SW480 (cell line): ENCODE results near the gene HSP90AB1.

Experiments
- DNase-seq: peaks from one replicate; pipeline ENCODE4 v3.0.0-alpha.2; 2016; ENCODE audit warnings: low spot score

HSP90AB1 gene

DNA sequence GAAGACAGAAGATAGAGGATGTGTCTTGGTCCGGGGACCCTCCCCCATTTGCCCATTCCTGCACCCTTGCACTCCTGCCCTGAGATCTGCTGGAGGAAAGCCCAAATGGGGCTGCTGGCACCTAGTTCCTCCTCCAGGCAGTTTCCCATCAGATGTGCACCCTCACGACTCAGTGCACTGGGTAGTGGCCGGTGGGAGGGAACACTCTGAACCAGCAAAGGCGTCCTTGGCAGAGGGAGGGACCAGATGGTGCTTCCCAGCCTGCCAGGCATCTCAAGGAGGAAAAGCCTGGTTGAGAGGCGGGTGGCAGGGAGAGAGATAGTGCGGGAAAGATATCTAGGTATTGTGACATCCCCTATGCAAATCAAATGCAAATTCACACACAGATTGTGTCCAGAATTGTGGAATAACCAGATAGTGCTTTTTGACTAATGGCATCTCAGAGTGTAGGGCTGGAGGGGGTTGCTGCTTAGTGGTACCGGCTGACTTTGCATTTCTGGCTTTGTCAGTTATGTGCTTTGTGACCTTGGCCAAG, 42.9 kb downstream of the HSP90AB1 start:
- no peak for DNase-seq

DNA sequence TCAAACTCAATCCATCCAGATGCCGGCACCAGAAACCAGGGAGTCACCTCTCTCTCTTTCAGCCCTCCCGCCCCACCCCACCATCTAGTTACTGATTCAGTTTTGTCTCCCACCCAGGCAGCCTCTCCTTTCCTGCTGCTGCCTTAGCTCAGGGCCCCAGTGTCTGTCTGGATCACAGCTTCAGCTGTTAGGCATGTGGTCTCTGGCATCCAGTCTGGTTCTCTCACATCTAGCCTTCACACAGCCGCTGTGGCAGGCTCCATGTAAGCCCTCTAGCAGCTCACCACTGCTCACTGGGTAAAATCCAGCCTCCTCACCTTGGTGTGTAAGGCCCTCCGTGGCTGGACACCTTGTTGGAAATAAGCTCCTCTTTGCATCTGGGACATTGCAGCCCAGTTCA, 44.9 kb downstream of the HSP90AB1 start:
- DNase-seq: no peak

- DNase-seq: no peak
Measured at GRCh38 chr6:44292661-44293365, 45.9 kb downstream of the HSP90AB1 start.

- DNase-seq: no peak
Measured at GRCh38 chr6:44294832-44295791, 48.2 kb downstream of the HSP90AB1 start.

DNA sequence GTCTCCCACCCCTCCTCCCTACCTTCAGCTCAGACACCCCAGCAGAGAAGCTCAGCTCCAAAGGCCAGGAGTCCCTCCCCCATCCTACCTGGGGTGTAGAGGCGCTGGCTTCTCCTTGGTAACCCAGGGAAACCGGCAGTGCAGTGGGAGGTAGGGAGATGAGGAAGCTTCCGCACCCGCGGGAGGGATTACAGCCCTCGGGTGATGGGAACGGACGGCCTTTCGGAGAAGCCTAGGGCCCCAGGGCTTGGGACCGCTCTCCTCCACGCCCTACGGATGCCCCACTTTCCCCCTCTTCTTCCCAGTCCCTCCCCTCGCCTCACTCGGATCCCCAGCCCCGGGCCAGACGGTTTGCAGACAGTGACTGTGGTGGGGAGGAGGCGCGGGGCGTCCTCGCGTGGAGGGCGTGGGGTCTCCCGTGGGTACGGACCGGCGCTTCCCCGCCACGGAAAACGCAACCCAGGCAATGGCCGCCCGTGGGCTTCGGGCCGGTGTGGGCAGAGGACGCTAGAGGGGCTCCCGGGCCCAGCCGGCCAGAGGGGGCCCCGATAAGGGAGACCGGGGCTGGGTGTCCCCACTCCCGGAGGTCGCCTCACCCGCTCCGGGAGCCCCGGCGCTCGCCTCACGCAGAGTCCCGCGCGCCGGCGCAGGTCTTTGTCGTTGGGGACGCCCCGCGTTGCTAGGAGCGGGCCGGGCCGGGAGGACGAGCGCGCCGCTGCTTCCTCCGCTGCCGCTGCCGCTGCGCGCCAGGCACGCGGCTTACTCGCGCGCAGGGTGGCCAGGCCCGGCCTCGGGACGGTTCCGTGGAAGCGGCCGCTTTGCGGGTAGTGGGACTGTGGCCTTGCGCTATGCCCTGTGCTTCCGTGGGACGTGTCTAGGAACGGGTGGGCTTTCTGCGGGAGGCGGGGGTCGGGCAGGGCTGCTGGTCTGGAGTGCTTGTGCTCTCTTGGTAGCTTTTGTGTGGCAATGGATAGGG, 50.5 kb downstream of the HSP90AB1 start:
- DNase-seq: no peak

- no peak for DNase-seq
Measured at GRCh38 chr6:44298055-44298803, 51.3 kb downstream of the HSP90AB1 start.

DNA sequence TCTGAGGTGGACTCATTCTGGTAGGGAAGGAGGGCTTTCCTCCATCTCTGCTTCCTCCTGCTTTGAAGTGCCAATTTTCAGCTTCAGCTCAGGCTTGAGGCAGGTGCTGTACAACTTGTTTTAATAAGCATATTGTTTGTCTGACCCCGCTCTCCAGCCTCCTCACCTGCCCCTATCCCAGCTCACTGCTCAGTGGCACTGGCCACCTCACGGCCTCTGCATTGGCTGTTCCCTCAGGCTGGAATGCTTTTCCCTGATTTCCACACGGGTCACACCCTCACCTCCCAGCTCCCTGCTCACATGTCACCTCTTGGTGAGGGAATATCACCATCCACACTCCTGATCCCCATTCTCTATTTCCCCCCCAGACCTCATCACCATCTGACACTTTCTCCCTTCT, 52.0 kb downstream of the HSP90AB1 start:
- DNase-seq: no peak

- no peak for DNase-seq
Measured at GRCh38 chr6:44300292-44300823, 53.5 kb downstream of the HSP90AB1 start.

DNA sequence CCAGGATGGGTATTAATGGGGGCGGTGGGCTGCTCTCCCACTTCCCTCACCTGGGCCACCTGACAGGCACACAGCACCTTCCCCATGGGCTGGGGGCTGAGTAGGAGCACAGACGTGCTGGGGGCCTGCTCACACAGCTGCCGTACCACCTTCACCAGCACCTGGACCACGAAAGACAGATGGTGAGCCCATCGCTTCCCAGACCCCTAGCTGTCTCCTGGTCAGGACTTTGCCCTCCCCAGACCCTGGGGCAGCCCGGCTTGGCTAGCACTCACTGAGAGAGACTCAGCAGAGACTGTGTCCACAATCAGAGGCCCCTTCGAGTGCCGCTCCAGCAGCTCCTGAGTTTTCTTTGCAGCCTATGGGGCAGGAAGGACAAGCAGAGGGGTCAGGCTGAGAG, 54.2 kb downstream of the HSP90AB1 start:
- no peak for DNase-seq

- no peak for DNase-seq
Measured at GRCh38 chr6:44301782-44302564, 55.1 kb downstream of the HSP90AB1 start.

- DNase-seq: no peak
Measured at GRCh38 chr6:44302856-44303255, 56.0 kb downstream of the HSP90AB1 start.
